ENCODE results near the gene DHRSX.

DNA sequence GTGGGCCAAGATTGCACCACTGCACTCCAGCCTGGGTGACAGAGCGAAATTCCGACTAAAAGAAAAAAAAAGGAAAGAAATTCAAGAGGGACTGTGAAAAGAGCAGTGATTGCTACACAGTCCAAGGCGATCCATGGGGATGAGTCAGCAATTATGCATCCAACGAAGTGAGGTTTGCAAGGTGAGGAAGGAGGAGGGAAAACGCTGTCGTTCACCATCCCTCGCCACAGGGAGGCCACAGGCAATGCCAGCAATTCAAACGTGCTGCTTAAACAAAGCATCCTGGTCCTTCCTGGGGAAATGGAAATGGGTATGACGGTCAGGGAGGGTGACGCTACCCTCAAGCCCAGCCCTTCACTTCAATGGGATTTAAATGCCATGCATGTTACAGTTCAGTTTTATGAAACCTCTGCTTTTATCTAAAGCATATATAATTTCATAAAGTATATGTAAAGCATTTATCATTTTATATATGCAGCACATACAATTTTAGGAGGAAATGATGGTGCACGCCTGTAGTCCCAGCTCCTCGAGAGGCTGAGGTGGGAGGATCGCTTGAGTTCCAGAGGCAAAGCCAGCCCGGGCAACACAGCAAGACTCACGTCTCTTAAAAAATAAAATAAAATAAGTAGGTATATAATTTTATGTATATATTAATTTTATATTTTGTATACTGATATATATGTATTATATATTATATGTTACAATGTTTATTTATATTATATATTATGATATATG, 108.7 kb downstream of the DHRSX start:
- no peak for TF ChIP-seq POLR2A (IDR thresholded peaks at IDR 0.05)
- TF ChIP-seq, protein P1, sequence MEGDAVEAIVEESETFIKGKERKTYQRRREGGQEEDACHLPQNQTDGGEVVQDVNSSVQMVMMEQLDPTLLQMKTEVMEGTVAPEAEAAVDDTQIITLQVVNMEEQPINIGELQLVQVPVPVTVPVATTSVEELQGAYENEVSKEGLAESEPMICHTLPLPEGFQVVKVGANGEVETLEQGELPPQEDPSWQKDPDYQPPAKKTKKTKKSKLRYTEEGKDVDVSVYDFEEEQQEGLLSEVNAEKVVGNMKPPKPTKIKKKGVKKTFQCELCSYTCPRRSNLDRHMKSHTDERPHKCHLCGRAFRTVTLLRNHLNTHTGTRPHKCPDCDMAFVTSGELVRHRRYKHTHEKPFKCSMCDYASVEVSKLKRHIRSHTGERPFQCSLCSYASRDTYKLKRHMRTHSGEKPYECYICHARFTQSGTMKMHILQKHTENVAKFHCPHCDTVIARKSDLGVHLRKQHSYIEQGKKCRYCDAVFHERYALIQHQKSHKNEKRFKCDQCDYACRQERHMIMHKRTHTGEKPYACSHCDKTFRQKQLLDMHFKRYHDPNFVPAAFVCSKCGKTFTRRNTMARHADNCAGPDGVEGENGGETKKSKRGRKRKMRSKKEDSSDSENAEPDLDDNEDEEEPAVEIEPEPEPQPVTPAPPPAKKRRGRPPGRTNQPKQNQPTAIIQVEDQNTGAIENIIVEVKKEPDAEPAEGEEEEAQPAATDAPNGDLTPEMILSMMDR (IDR thresholded peaks at IDR 0.05) = no peak

All from prostate gland (tissue), 2 donors.